ENCODE data around the gene ANGEL2.

The ANGEL2 gene

GRCh38 chr1:212951126-212951946, 64.3 kb downstream of the ANGEL2 start:
- TF ChIP-seq ARNT (IDR thresholded peaks at IDR 0.05) = no peak
- TF ChIP-seq NFRKB (IDR thresholded peaks at IDR 0.05) = no peak
- POLR2A ChIA-PET = interaction anchor here (0.7 to 1.8 kb wide), 2 partner anchors 11 to 93 kb away, joined by 4 to 7 read pairs; partner anchors contain the start of gene FLVCR1
- CTCF ChIA-PET = interaction anchor here (0.9 to 1.1 kb wide), 2 partner anchors 16 to 286 kb away, joined by 3 to 8 read pairs; no protein-coding TSS in a partner anchor
- DNase-seq (ENCODE audit: extremely low spot score) = peak; percentile 48

GRCh38 chr1:212950243-212951125, 65.2 kb downstream of the ANGEL2 start, which contains the start of gene VASH2:
Gene VASH2, plus strand, starts transcription at chr1:212950541. Its CDS starts 1,002 bp downstream, at chr1:212951543.
- peak; percentile 98 for DNase-seq (ENCODE audit: extremely low spot score)
- TF ChIP-seq FOXM1 (IDR thresholded peaks at IDR 0.05; ENCODE audit: borderline replicate concordance) = no peak
- TF ChIP-seq BHLHE40 (IDR thresholded peaks at IDR 0.05; ENCODE audit: borderline replicate concordance) = no peak
- TF ChIP-seq L3MBTL2 (conservative IDR thresholded peaks at IDR 0.05) = peak; percentile 92
- TF ChIP-seq ZNF384 (IDR thresholded peaks at IDR 0.05) = no peak
- TF ChIP-seq SUZ12 (IDR thresholded peaks at IDR 0.05) = no peak
- TF ChIP-seq SP1 (IDR thresholded peaks at IDR 0.05) = no peak
- CTCF ChIA-PET = interaction anchor here (0.9 to 1.1 kb wide), 2 partner anchors 17 to 285 kb away, joined by 3 to 8 read pairs; no protein-coding TSS in a partner anchor
- POLR2A ChIA-PET = interaction anchor here (0.7 to 1.8 kb wide), 2 partner anchors 12 to 93 kb away, joined by 4 to 7 read pairs; partner anchors contain the start of gene FLVCR1

GRCh38 chr1:212949771-212950170, 65.9 kb downstream of the ANGEL2 start:
- no peak for TF ChIP-seq SUZ12 (IDR thresholded peaks at IDR 0.05)
- no peak for TF ChIP-seq ARNT (IDR thresholded peaks at IDR 0.05)
- no peak for TF ChIP-seq FOXA1 (IDR thresholded peaks at IDR 0.05)
- TF ChIP-seq SP1 (IDR thresholded peaks at IDR 0.05) = no peak
- TF ChIP-seq HDGF (IDR thresholded peaks at IDR 0.05; ENCODE audit: borderline replicate concordance) = no peak
- TF ChIP-seq L3MBTL2 (conservative IDR thresholded peaks at IDR 0.05) = no peak
- TF ChIP-seq FOXM1 (IDR thresholded peaks at IDR 0.05; ENCODE audit: borderline replicate concordance) = no peak
- no peak for TF ChIP-seq ZNF384 (IDR thresholded peaks at IDR 0.05)
- TF ChIP-seq LEF1 (IDR thresholded peaks at IDR 0.05; ENCODE audit: borderline replicate concordance) = no peak
- TF ChIP-seq CTBP1 (IDR thresholded peaks at IDR 0.05; ENCODE audit: borderline replicate concordance) = no peak
- no peak for TF ChIP-seq FOXK2 (IDR thresholded peaks at IDR 0.05)
- no peak for TF ChIP-seq TARDBP (IDR thresholded peaks at IDR 0.05)
- TF ChIP-seq BHLHE40 (IDR thresholded peaks at IDR 0.05; ENCODE audit: borderline replicate concordance) = no peak
- TF ChIP-seq, protein P1, sequence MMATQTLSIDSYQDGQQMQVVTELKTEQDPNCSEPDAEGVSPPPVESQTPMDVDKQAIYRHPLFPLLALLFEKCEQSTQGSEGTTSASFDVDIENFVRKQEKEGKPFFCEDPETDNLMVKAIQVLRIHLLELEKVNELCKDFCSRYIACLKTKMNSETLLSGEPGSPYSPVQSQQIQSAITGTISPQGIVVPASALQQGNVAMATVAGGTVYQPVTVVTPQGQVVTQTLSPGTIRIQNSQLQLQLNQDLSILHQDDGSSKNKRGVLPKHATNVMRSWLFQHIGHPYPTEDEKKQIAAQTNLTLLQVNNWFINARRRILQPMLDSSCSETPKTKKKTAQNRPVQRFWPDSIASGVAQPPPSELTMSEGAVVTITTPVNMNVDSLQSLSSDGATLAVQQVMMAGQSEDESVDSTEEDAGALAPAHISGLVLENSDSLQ (IDR thresholded peaks at IDR 0.05) = no peak
- TF ChIP-seq NFRKB (IDR thresholded peaks at IDR 0.05) = no peak
- TF ChIP-seq ELF4 (IDR thresholded peaks at IDR 0.05) = no peak
- DNase-seq (ENCODE audit: extremely low spot score) = no peak
- ChIA-PET POLR2A (interaction anchor here (1.8 kb wide), 1 partner anchor 92 kb away, joined by 7 read pairs; the partner anchor contains the start of gene FLVCR1), CTCF (no interaction called here)

- no peak for DNase-seq (ENCODE audit: extremely low spot score)
- ChIA-PET CTCF (interaction anchor here (1.2 kb wide), 1 partner anchor 21 kb away, joined by 3 read pairs; no protein-coding TSS in a partner anchor), POLR2A (no interaction called here)
- TF ChIP-seq ELF4 (IDR thresholded peaks at IDR 0.05) = no peak
- TF ChIP-seq, protein P1 (IDR thresholded peaks at IDR 0.05) = no peak
- TF ChIP-seq TARDBP (IDR thresholded peaks at IDR 0.05) = no peak
- TF ChIP-seq ZNF384 (IDR thresholded peaks at IDR 0.05) = no peak
- no peak for TF ChIP-seq FOXA1 (IDR thresholded peaks at IDR 0.05)
- TF ChIP-seq NFRKB (IDR thresholded peaks at IDR 0.05) = no peak
- no peak for TF ChIP-seq LEF1 (IDR thresholded peaks at IDR 0.05; ENCODE audit: borderline replicate concordance)
- no peak for TF ChIP-seq SP1 (IDR thresholded peaks at IDR 0.05)
- TF ChIP-seq FOXK2 (IDR thresholded peaks at IDR 0.05) = no peak
Measured at GRCh38 chr1:212946872-212947271, 68.8 kb downstream of the ANGEL2 start.

DNA sequence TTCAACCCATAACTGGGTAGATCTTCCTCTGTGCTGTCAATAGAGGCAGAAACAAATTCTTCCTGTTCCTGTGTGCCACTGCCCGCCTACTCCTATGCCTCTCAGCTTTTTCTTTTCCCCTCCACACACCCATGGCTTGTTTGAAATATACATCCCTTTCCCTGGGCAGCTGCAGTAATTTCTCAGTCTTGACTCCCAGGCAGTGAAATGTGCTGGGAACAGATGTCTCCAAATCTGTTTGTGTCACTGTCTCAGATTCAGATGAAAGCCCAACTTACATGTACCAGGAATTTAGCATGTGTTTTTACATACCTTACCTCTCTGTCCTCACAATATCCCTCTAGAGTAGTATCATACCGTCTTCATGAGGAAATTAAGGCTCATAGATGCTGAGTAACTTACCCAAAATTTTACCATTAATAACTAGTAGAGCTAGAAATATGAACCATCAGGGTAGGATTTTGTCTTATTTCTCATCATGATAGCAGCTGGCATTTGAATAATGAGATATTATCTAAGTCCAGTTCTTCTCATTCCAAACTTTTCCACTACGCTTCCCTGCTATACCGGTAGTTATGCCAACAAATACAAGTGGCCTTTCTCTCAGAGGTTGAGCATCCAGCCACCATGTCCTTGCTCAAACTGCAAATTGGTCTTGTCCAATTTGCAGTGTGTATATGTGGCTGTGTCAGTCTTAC, 70.1 kb downstream of the ANGEL2 start:
- ChIA-PET CTCF (interaction anchor here (1.2 kb wide), 1 partner anchor 22 kb away, joined by 3 read pairs; no protein-coding TSS in a partner anchor), POLR2A (interaction anchor here (0.9 kb wide), 1 partner anchor 12 kb away, joined by 3 read pairs; no protein-coding TSS in a partner anchor)
- no peak for DNase-seq (ENCODE audit: extremely low spot score)
- no peak for TF ChIP-seq ELF4 (IDR thresholded peaks at IDR 0.05)
- no peak for TF ChIP-seq SP1 (IDR thresholded peaks at IDR 0.05)
- no peak for TF ChIP-seq LEF1 (IDR thresholded peaks at IDR 0.05; ENCODE audit: borderline replicate concordance)
- no peak for TF ChIP-seq L3MBTL2 (conservative IDR thresholded peaks at IDR 0.05)
- TF ChIP-seq FOXA1 (IDR thresholded peaks at IDR 0.05) = no peak
- TF ChIP-seq TARDBP (IDR thresholded peaks at IDR 0.05) = no peak
- TF ChIP-seq ZNF384 (IDR thresholded peaks at IDR 0.05) = no peak
- no peak for TF ChIP-seq CTBP1 (IDR thresholded peaks at IDR 0.05; ENCODE audit: borderline replicate concordance)
- TF ChIP-seq NFRKB (IDR thresholded peaks at IDR 0.05) = no peak
- TF ChIP-seq ARNT (IDR thresholded peaks at IDR 0.05) = no peak
- TF ChIP-seq HDGF (IDR thresholded peaks at IDR 0.05; ENCODE audit: borderline replicate concordance) = no peak
- TF ChIP-seq FOXK2 (IDR thresholded peaks at IDR 0.05) = no peak

Data from HEK293T (cell line).